ENCODE measurements around the gene ST13. TPM values are rescaled to one million over a fixed set of nuclear protein-coding genes. Genes with fewer than 3 reads are reported as not detected.

The ST13 gene
- total RNA-seq, 1 donor from 2014 or later = 303 TPM

DNA sequence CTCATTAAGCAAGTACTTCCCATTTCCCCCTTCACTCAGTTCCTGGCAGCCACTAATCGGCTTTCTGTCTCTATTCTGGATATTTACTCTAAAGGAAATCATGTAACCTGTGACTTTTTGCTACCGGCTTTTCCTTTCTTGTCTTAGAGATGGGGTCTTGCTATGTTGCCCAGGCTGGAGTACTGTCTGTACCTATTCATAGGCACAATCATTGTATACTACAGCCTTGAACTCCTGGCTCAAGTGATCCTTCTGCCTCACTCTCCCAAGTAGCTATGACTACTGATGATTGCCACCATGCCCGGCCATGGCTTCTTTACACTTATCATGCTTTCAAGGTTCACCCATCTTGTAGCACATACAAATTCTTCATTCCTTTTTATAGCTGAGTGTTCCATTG is 49.7 kb downstream of the ST13 start:
- TF ChIP-seq, protein P1, sequence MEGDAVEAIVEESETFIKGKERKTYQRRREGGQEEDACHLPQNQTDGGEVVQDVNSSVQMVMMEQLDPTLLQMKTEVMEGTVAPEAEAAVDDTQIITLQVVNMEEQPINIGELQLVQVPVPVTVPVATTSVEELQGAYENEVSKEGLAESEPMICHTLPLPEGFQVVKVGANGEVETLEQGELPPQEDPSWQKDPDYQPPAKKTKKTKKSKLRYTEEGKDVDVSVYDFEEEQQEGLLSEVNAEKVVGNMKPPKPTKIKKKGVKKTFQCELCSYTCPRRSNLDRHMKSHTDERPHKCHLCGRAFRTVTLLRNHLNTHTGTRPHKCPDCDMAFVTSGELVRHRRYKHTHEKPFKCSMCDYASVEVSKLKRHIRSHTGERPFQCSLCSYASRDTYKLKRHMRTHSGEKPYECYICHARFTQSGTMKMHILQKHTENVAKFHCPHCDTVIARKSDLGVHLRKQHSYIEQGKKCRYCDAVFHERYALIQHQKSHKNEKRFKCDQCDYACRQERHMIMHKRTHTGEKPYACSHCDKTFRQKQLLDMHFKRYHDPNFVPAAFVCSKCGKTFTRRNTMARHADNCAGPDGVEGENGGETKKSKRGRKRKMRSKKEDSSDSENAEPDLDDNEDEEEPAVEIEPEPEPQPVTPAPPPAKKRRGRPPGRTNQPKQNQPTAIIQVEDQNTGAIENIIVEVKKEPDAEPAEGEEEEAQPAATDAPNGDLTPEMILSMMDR (conservative IDR thresholded peaks at IDR 0.05) = no peak
- H3K36me3 Mint-ChIP-seq (ENCODE audit: low read depth) = peaks cover 2% of the 10 kb centered on the region
- no peak overlapping the region for H3K27ac Mint-ChIP-seq (ENCODE audit: unreplicated experiment)
- H3K27me3 Mint-ChIP-seq (ENCODE audit: low read depth) = no peaks in the 10 kb centered on the region
- H3K4me1 Mint-ChIP-seq = peaks cover 6% of the 10 kb centered on the region
- H3K4me3 Mint-ChIP-seq = no peak overlapping the region
- no peak for DNase-seq (ENCODE audit: low read depth, low spot score)
- no peaks in the 10 kb centered on the region for H3K9me3 Mint-ChIP-seq

DNA sequence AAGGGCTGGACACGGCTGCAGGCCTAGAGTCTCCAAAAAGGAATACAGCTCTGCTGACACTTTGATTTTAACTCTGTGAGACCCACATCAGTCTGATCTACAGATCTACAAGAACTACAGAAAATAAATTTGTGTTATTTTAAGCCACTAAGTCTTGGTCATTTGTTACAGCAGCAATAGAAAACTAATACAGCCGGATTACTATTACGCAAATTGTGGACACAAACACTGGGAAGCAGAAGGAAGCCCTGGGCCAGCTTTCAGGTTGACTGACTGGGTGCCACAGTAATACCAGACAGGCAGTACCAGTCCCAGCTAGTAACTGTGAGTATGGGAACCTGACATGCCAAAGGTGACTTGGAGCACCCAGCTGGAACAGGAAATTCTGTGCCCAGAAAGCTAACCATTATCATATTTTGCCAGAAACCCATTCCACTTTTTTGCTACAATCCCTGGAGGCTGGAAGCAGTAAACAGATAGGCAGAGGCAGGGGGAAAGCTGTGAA is 50.7 kb downstream of the ST13 start:
- no peak overlapping the region for H3K27ac Mint-ChIP-seq (ENCODE audit: unreplicated experiment)
- TF ChIP-seq, protein P1 (conservative IDR thresholded peaks at IDR 0.05) = no peak
- DNase-seq (ENCODE audit: low read depth, low spot score) = no peak
- H3K9me3 Mint-ChIP-seq = no peaks in the 10 kb centered on the region
- peaks cover 2% of the 10 kb centered on the region for H3K36me3 Mint-ChIP-seq (ENCODE audit: low read depth)
- H3K4me3 Mint-ChIP-seq = no peak overlapping the region
- no peaks in the 10 kb centered on the region for H3K27me3 Mint-ChIP-seq (ENCODE audit: low read depth)
- peaks cover 6% of the 10 kb centered on the region for H3K4me1 Mint-ChIP-seq

DNA sequence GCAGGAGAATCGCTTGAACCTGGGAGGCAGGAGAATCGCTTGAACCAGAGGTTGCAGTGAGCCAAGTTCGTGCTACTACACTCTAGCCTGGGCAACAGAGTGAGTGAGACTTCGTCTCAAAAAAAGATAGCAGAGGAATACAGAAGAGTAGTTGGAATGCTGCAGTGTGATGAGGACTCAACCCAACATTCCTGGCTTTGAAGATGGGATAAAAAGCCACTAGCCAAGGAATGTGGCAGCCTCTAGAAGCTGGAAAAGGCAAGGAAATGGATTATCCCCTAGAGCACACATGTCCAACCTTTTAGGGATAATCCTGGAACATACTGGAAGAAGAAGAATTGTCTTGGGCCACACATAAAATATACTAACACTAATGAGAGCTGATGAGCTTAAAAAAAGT is 51.2 kb downstream of the ST13 start:
- TF ChIP-seq, protein P1 (conservative IDR thresholded peaks at IDR 0.05) = no peak
- Mint-ChIP-seq H3K27me3 (ENCODE audit: low read depth) (no peaks in the 10 kb centered on the region), H3K9me3 (no peaks in the 10 kb centered on the region), H3K4me3 (no peak overlapping the region), H3K36me3 (ENCODE audit: low read depth) (peaks cover 2% of the 10 kb centered on the region), H3K4me1 (peaks cover 6% of the 10 kb centered on the region), H3K27ac (ENCODE audit: unreplicated experiment) (no peak overlapping the region)
- DNase-seq (ENCODE audit: low read depth, low spot score) = no peak

DNA sequence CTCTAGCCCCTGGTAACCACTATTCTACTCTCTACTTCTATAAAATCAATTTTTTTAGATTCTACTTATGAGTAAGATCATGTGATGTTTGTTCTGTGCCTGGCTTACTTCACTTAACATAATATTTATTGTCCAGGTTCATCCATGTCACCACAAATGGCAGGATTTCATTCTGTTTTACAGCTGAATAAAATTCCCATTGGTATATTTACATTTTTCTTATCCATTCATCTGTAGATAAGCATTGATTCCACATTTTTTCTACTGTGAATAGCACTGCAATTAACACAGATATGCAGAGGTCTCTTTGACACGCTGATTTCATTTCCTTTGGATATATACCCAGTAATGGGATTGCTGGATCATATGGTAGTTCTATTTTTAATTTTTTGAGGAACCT is 53.1 kb downstream of the ST13 start:
- Mint-ChIP-seq H3K27me3 (ENCODE audit: low read depth) (no peaks in the 10 kb centered on the region), H3K9me3 (no peaks in the 10 kb centered on the region), H3K27ac (ENCODE audit: unreplicated experiment) (no peak overlapping the region), H3K36me3 (ENCODE audit: low read depth) (peaks cover 2% of the 10 kb centered on the region), H3K4me1 (peaks cover 4% of the 10 kb centered on the region), H3K4me3 (no peak overlapping the region)
- TF ChIP-seq, protein P1 (conservative IDR thresholded peaks at IDR 0.05) = no peak
- no peak for DNase-seq (ENCODE audit: low read depth, low spot score)

DNA sequence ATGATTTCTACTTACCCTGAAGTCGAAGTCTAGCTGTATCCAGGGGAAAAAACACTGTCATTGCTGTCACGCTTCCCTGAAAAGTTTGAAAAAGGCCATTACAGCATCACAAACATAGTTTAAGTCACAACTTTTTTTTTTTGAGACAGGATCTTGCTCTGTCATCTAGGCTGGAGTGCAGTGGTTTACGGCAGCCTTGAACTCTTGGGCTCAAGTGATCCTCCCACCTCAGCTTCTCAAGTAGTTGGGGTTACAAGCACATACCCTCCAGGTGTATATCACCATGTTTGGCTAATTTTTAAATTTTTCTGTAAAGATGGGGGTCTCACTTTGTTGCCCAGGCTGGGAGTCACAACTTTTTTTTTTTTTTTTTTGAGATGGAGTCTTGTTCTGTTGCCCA is 57.4 kb downstream of the ST13 start:
- no peak overlapping the region for H3K4me3 Mint-ChIP-seq
- TF ChIP-seq, protein P1 (conservative IDR thresholded peaks at IDR 0.05) = no peak
- no peak for DNase-seq (ENCODE audit: low read depth, low spot score)
- no peak overlapping the region for H3K27ac Mint-ChIP-seq (ENCODE audit: unreplicated experiment)
- no peaks in the 10 kb centered on the region for H3K27me3 Mint-ChIP-seq (ENCODE audit: low read depth)
- H3K4me1 Mint-ChIP-seq = no peaks in the 10 kb centered on the region
- no peaks in the 10 kb centered on the region for H3K36me3 Mint-ChIP-seq (ENCODE audit: low read depth)
- H3K9me3 Mint-ChIP-seq = no peaks in the 10 kb centered on the region

DNA sequence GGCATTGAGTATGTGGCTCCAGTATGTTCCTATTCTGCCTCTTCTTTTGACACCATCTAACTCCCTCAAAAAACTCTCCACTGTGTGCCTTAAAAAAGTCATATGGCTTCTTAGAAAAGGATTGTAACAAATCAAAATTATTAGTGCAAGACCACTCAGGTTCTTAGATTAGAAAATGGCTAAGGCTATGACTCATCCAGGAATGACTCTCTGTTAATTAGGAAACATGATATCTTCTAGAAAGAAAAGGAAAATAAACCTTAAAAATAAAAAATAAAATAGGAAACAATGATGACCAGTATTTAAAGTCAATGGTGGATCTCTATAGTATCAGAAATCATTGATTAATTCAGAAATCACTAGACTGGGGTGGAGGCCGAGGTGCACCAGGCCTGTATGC is 59.0 kb downstream of the ST13 start:
- Mint-ChIP-seq H3K4me3 (no peak overlapping the region), H3K27ac (ENCODE audit: unreplicated experiment) (no peak overlapping the region), H3K4me1 (no peaks in the 10 kb centered on the region), H3K36me3 (ENCODE audit: low read depth) (no peaks in the 10 kb centered on the region), H3K27me3 (ENCODE audit: low read depth) (no peaks in the 10 kb centered on the region), H3K9me3 (no peaks in the 10 kb centered on the region)
- no peak for DNase-seq (ENCODE audit: low read depth, low spot score)
- TF ChIP-seq, protein P1 (conservative IDR thresholded peaks at IDR 0.05) = no peak
